ENCODE measurements around the gene NELL2. TPM values are rescaled to one million over a fixed set of nuclear protein-coding genes. Genes with fewer than 3 reads are reported as not detected.
A peak's percentile ranks its signal among the peaks of the same experiment; 100 is the strongest.

NELL2 gene
- total RNA-seq, 1 donor: 0.36 TPM

- DNase-seq (ENCODE audit: low read depth): no peak
- H3K4me3 ChIP-seq (ENCODE audit: low read depth, low read length): no peak overlapping the region
- no peak for TF ChIP-seq CTCF (IDR thresholded peaks at IDR 0.05; ENCODE audit: insufficient read depth, low read length)
These were observed 13.0 kb upstream of the NELL2 start for GRCh38 chr12:44889162-44889561.

- no peak for DNase-seq (ENCODE audit: low read depth)
- no peak for TF ChIP-seq CTCF (IDR thresholded peaks at IDR 0.05; ENCODE audit: insufficient read depth, low read length)
- no peak overlapping the region for H3K4me3 ChIP-seq (ENCODE audit: low read depth, low read length)
These were observed 9.8 kb upstream of the NELL2 start for GRCh38 chr12:44885902-44886301.

GRCh38 chr12:44881197-44881596 is 5.1 kb upstream of the NELL2 start:
- H3K4me3 ChIP-seq (ENCODE audit: low read depth, low read length): no peak overlapping the region
- no peak for TF ChIP-seq CTCF (IDR thresholded peaks at IDR 0.05; ENCODE audit: insufficient read depth, low read length)
- no peak for DNase-seq (ENCODE audit: low read depth)

GRCh38 chr12:44876544-44877410 is 662 bp upstream of the NELL2 start:
- TF ChIP-seq CTCF (IDR thresholded peaks at IDR 0.05; ENCODE audit: insufficient read depth, low read length): no peak
- DNase-seq (ENCODE audit: low read depth): peak; percentile 8
- peak overlapping the region; percentile 58 for H3K4me3 ChIP-seq (ENCODE audit: low read depth, low read length)

- H3K4me3 ChIP-seq (ENCODE audit: low read depth, low read length): peak overlapping the region; percentile 58
- DNase-seq (ENCODE audit: low read depth): no peak
- no peak for TF ChIP-seq CTCF (IDR thresholded peaks at IDR 0.05; ENCODE audit: insufficient read depth, low read length)
These were observed 630 bp downstream of the NELL2 start for GRCh38 chr12:44875417-44875953.

- DNase-seq (ENCODE audit: low read depth): no peak
- TF ChIP-seq CTCF (IDR thresholded peaks at IDR 0.05; ENCODE audit: insufficient read depth, low read length): no peak
- H3K4me3 ChIP-seq (ENCODE audit: low read depth, low read length): peak overlapping the region; percentile 11
These were observed 1.1 kb downstream of the NELL2 start for GRCh38 chr12:44874981-44875416.
